Nephron (organoid): ENCODE data around the gene PIK3C2G.

Experiments
- H3K27ac Mint-ChIP-seq, 3 experiments: 2 replicates each; pipeline ENCODE4 v1.8.0; 2020; ENCODE audit warnings: mixed read lengths in 3 of 3, mild to moderate bottlenecking in 2 of 3, moderate library complexity in 1 of 3
- H3K27me3 Mint-ChIP-seq: 2 replicates; pipeline ENCODE4 v1.8.0; 2021; ENCODE audit warnings: low read depth, mild to moderate bottlenecking, moderate library complexity, mixed read lengths
- H3K36me3 Mint-ChIP-seq: 2 replicates; pipeline ENCODE4 v1.8.0; 2020; ENCODE audit warnings: low read depth, mixed read lengths
- H3K4me1 Mint-ChIP-seq: 2 replicates; pipeline ENCODE4 v1.8.0; 2020; ENCODE audit warnings: mixed read lengths
- H3K4me3 Mint-ChIP-seq, 3 experiments: 2 replicates each; pipeline ENCODE4 v1.8.0; 2020; ENCODE audit warnings: mild to moderate bottlenecking in 3 of 3, mixed read lengths in 3 of 3, moderate library complexity in 2 of 3
- H3K9me3 Mint-ChIP-seq: 2 replicates; pipeline ENCODE4 v1.8.0; 2020; ENCODE audit warnings: mixed read lengths
- CTCF ChIP-seq, 3 experiments: fragments of 200-600 bp; sonication (generic); IDR thresholded peaks; one replicate each; pipeline ENCODE4 v1.5.0; 2021; ENCODE audit warnings: antibody characterized with exemption in 3 of 3; ENCODE audit not compliant: unreplicated experiment in 3 of 3

Gene PIK3C2G

GRCh38 chr12:18696971-18697602 is 435.8 kb downstream of the PIK3C2G start:
- peaks cover 6% of the 10 kb centered on the region for H3K9me3 Mint-ChIP-seq
- H3K4me1 Mint-ChIP-seq = no peaks in the 10 kb centered on the region
- H3K27ac Mint-ChIP-seq = no peak overlapping the region
- H3K4me3 Mint-ChIP-seq = no peak overlapping the region
- H3K36me3 Mint-ChIP-seq = no peaks in the 10 kb centered on the region
- no peak for TF ChIP-seq CTCF (IDR thresholded peaks at IDR 0.05; ENCODE audit: unreplicated experiment in 3 of 3)
- no peaks in the 10 kb centered on the region for H3K27me3 Mint-ChIP-seq
